Stomach smooth muscle (tissue), 2 donors: ENCODE results near the gene GRIP2.
A peak's percentile ranks its signal among the peaks of the same experiment; 100 is the strongest.

Experiments used
- H3K27ac ChIP-seq: one replicate; pipeline ENCODE4 v1.7.0; 2013; ENCODE audit warnings: mild to moderate bottlenecking, low read length, inconsistent platforms
- H3K27me3 ChIP-seq, 2 donors: one replicate each; pipeline ENCODE4 v1.7.0; 2013; ENCODE audit warnings: low read length in 2 of 2; ENCODE audit not compliant: insufficient read depth in 2 of 2, control insufficient read depth in 1 of 2
- H3K36me3 ChIP-seq, 2 donors: one replicate each; pipeline ENCODE4 v1.7.0; 2013; ENCODE audit warnings: low read length in 2 of 2; ENCODE audit not compliant: control insufficient read depth in 2 of 2, insufficient read depth in 2 of 2
- H3K4me1 ChIP-seq: one replicate; pipeline ENCODE4 v1.7.0; 2013; ENCODE audit warnings: low read length; ENCODE audit not compliant: control insufficient read depth, insufficient read depth
- H3K4me3 ChIP-seq, 2 donors: one replicate each; pipeline ENCODE4 v1.7.0; 2013; ENCODE audit warnings: low read length in 2 of 2
- H3K9ac ChIP-seq, 2 donors: one replicate each; pipeline ENCODE4 v1.7.0; 2013; ENCODE audit warnings: low read length in 2 of 2, mild to moderate bottlenecking in 1 of 2
- H3K9me3 ChIP-seq, 2 donors: one replicate each; pipeline ENCODE4 v1.7.0; 2013; ENCODE audit warnings: low read length in 2 of 2; ENCODE audit not compliant: control insufficient read depth in 2 of 2
- donor health status: healthy.
- donor health status: Pancreatic carcinoma.

Gene GRIP2

GRCh38 chr3:14531856-14532395 lies 8.2 kb downstream of the GRIP2 start:
- peaks cover 0 to 6% of the 10 kb centered on the region in 2 donors for H3K9me3 ChIP-seq
- H3K27ac ChIP-seq, result no peak overlapping the region
- no peak overlapping the region for H3K4me3 ChIP-seq
- H3K27me3 ChIP-seq, result peaks cover 3 to 6% of the 10 kb centered on the region in 2 donors
- H3K36me3 ChIP-seq, result no peaks in the 10 kb centered on the region
- H3K9ac ChIP-seq, result no peak overlapping the region
- peaks cover 3% of the 10 kb centered on the region for H3K4me1 ChIP-seq

- Histone ChIP-seq H3K27me3 (peaks cover 0 to 4% of the 10 kb centered on the region in 2 donors), H3K4me3 (no peak overlapping the region), H3K9ac (no peak overlapping the region), H3K27ac (no peak overlapping the region), H3K36me3 (no peaks in the 10 kb centered on the region), H3K9me3 (peaks cover 0 to 6% of the 10 kb centered on the region in 2 donors), H3K4me1 (peaks cover 9% of the 10 kb centered on the region)
Observed at GRCh38 chr3:14528081-14528480, 12.1 kb downstream of the GRIP2 start.

GRCh38 chr3:14525685-14526631 lies 14.2 kb downstream of the GRIP2 start:
- Histone ChIP-seq H3K27me3 (no peaks in the 10 kb centered on the region), H3K4me1 (peaks cover 14% of the 10 kb centered on the region), H3K27ac (no peak overlapping the region), H3K9ac (peak overlapping the region in 1 of 2 donors; percentile 29), H3K9me3 (peaks cover 0 to 6% of the 10 kb centered on the region in 2 donors), H3K4me3 (peak overlapping the region in 1 of 2 donors; percentile 35), H3K36me3 (no peaks in the 10 kb centered on the region)

GRCh38 chr3:14524920-14525660 lies 15.1 kb downstream of the GRIP2 start:
- Histone ChIP-seq H3K4me3 (no peak overlapping the region), H3K27me3 (no peaks in the 10 kb centered on the region), H3K4me1 (peaks cover 14% of the 10 kb centered on the region), H3K36me3 (no peaks in the 10 kb centered on the region), H3K27ac (no peak overlapping the region), H3K9ac (no peak overlapping the region), H3K9me3 (peaks cover 0 to 5% of the 10 kb centered on the region in 2 donors)

GRCh38 chr3:14524311-14524711 lies 15.8 kb downstream of the GRIP2 start:
- H3K27me3 ChIP-seq, result no peaks in the 10 kb centered on the region
- H3K36me3 ChIP-seq, result no peaks in the 10 kb centered on the region
- no peaks in the 10 kb centered on the region for H3K9me3 ChIP-seq
- no peak overlapping the region for H3K9ac ChIP-seq
- no peak overlapping the region for H3K4me3 ChIP-seq
- H3K4me1 ChIP-seq, result peaks cover 14% of the 10 kb centered on the region
- H3K27ac ChIP-seq, result no peak overlapping the region

GRCh38 chr3:14523792-14524191 lies 16.4 kb downstream of the GRIP2 start:
- no peak overlapping the region for H3K9ac ChIP-seq
- no peaks in the 10 kb centered on the region for H3K9me3 ChIP-seq
- no peak overlapping the region for H3K27ac ChIP-seq
- H3K27me3 ChIP-seq, result no peaks in the 10 kb centered on the region
- H3K4me1 ChIP-seq, result peaks cover 14% of the 10 kb centered on the region
- no peaks in the 10 kb centered on the region for H3K36me3 ChIP-seq
- no peak overlapping the region for H3K4me3 ChIP-seq

- Histone ChIP-seq H3K27me3 (no peaks in the 10 kb centered on the region), H3K4me1 (peaks cover 14% of the 10 kb centered on the region), H3K9ac (no peak overlapping the region), H3K27ac (no peak overlapping the region), H3K4me3 (no peak overlapping the region), H3K9me3 (no peaks in the 10 kb centered on the region), H3K36me3 (no peaks in the 10 kb centered on the region)
Observed at GRCh38 chr3:14522768-14523167, 17.4 kb downstream of the GRIP2 start.

- H3K36me3 ChIP-seq, result no peaks in the 10 kb centered on the region
- H3K27ac ChIP-seq, result no peak overlapping the region
- H3K9ac ChIP-seq, result no peak overlapping the region
- H3K4me3 ChIP-seq, result no peak overlapping the region
- peaks cover 14% of the 10 kb centered on the region for H3K4me1 ChIP-seq
- no peaks in the 10 kb centered on the region for H3K27me3 ChIP-seq
- H3K9me3 ChIP-seq, result no peaks in the 10 kb centered on the region
Observed at GRCh38 chr3:14522129-14522691, 17.9 kb downstream of the GRIP2 start.

- no peak overlapping the region for H3K27ac ChIP-seq
- no peaks in the 10 kb centered on the region for H3K27me3 ChIP-seq
- H3K36me3 ChIP-seq, result no peaks in the 10 kb centered on the region
- no peaks in the 10 kb centered on the region for H3K9me3 ChIP-seq
- no peak overlapping the region for H3K4me3 ChIP-seq
- peaks cover 14% of the 10 kb centered on the region for H3K4me1 ChIP-seq
- no peak overlapping the region for H3K9ac ChIP-seq
Observed at GRCh38 chr3:14521611-14522010, 18.5 kb downstream of the GRIP2 start.

- peaks cover 14% of the 10 kb centered on the region for H3K4me1 ChIP-seq
- no peak overlapping the region for H3K27ac ChIP-seq
- no peaks in the 10 kb centered on the region for H3K27me3 ChIP-seq
- H3K9me3 ChIP-seq, result no peaks in the 10 kb centered on the region
- H3K9ac ChIP-seq, result no peak overlapping the region
- no peaks in the 10 kb centered on the region for H3K36me3 ChIP-seq
- no peak overlapping the region for H3K4me3 ChIP-seq
Observed at GRCh38 chr3:14520967-14521366, 19.2 kb downstream of the GRIP2 start.
